Measurements from ENCODE around the gene SPEF2. TPM values are rescaled to one million over a fixed set of nuclear protein-coding genes. Genes with fewer than 3 reads are reported as not detected.

Gene SPEF2
- total RNA-seq, 1 experiment from 2014 or later = 8.0 TPM

GRCh38 chr5:35717718-35718117 lies 100.1 kb downstream of the SPEF2 start:
- no peak for TF ChIP-seq CTCF (IDR thresholded peaks at IDR 0.05; ENCODE audit: unreplicated experiment)

GRCh38 chr5:35735718-35736117 lies 118.1 kb downstream of the SPEF2 start:
- CTCF ChIA-PET = no interaction called here
- TF ChIP-seq CTCF (IDR thresholded peaks at IDR 0.05; ENCODE audit: unreplicated experiment) = no peak
- BruUV-seq (replicated peaks) = no TSS peak
- H3K4me1 Mint-ChIP-seq (ENCODE audit: low read depth, unreplicated experiment) = no peaks in the 10 kb centered on the region
- intact Hi-C loops (cut with micrococcal nuclease; ENCODE audit: unreplicated experiment) = no loop called here
- H3K36me3 Mint-ChIP-seq (ENCODE audit: insufficient read depth, unreplicated experiment) = no peaks in the 10 kb centered on the region
- H3K27me3 Mint-ChIP-seq (ENCODE audit: unreplicated experiment) = no peaks in the 10 kb centered on the region
- H3K9me3 Mint-ChIP-seq (ENCODE audit: low read depth, unreplicated experiment) = no peaks in the 10 kb centered on the region
- DNase-seq = no peak
- H3K27ac Mint-ChIP-seq (ENCODE audit: unreplicated experiment) = no peak overlapping the region
- H3K4me3 Mint-ChIP-seq (ENCODE audit: low read depth, unreplicated experiment) = no peak overlapping the region

More at GRCh38 chr5:35717718-35718117, 100.1 kb downstream of the SPEF2 start:
- no peak for DNase-seq
- CTCF ChIA-PET = no interaction called here
- Mint-ChIP-seq H3K36me3 (ENCODE audit: insufficient read depth, unreplicated experiment) (no peaks in the 10 kb centered on the region), H3K27ac (ENCODE audit: unreplicated experiment) (no peak overlapping the region), H3K9me3 (ENCODE audit: low read depth, unreplicated experiment) (no peaks in the 10 kb centered on the region), H3K27me3 (ENCODE audit: unreplicated experiment) (no peaks in the 10 kb centered on the region), H3K4me1 (ENCODE audit: low read depth, unreplicated experiment) (no peaks in the 10 kb centered on the region), H3K4me3 (ENCODE audit: low read depth, unreplicated experiment) (no peak overlapping the region)
- BruUV-seq (replicated peaks) = no TSS peak
- intact Hi-C loops (cut with micrococcal nuclease; ENCODE audit: unreplicated experiment) = no loop called here

GRCh38 chr5:35736280-35736679 lies 118.6 kb downstream of the SPEF2 start:
- no peaks in the 10 kb centered on the region for H3K36me3 Mint-ChIP-seq (ENCODE audit: insufficient read depth, unreplicated experiment)
- no peaks in the 10 kb centered on the region for H3K4me1 Mint-ChIP-seq (ENCODE audit: low read depth, unreplicated experiment)
- DNase-seq = no peak
- H3K27me3 Mint-ChIP-seq (ENCODE audit: unreplicated experiment) = no peaks in the 10 kb centered on the region
- intact Hi-C loops (cut with micrococcal nuclease; ENCODE audit: unreplicated experiment) = no loop called here
- CTCF ChIA-PET = no interaction called here
- peaks cover 2% of the 10 kb centered on the region for H3K9me3 Mint-ChIP-seq (ENCODE audit: low read depth, unreplicated experiment)
- TF ChIP-seq CTCF (IDR thresholded peaks at IDR 0.05; ENCODE audit: unreplicated experiment) = no peak
- H3K4me3 Mint-ChIP-seq (ENCODE audit: low read depth, unreplicated experiment) = no peak overlapping the region
- H3K27ac Mint-ChIP-seq (ENCODE audit: unreplicated experiment) = no peak overlapping the region
- BruUV-seq (replicated peaks) = no TSS peak

GRCh38 chr5:35741126-35741716 lies 123.6 kb downstream of the SPEF2 start:
- H3K4me3 Mint-ChIP-seq (ENCODE audit: low read depth, unreplicated experiment) = no peak overlapping the region
- intact Hi-C loops (cut with micrococcal nuclease; ENCODE audit: unreplicated experiment) = no loop called here
- no TSS peak for BruUV-seq (replicated peaks)
- H3K27ac Mint-ChIP-seq (ENCODE audit: unreplicated experiment) = no peak overlapping the region
- H3K4me1 Mint-ChIP-seq (ENCODE audit: low read depth, unreplicated experiment) = no peaks in the 10 kb centered on the region
- no peaks in the 10 kb centered on the region for H3K27me3 Mint-ChIP-seq (ENCODE audit: unreplicated experiment)
- H3K9me3 Mint-ChIP-seq (ENCODE audit: low read depth, unreplicated experiment) = peaks cover 4% of the 10 kb centered on the region
- TF ChIP-seq CTCF (IDR thresholded peaks at IDR 0.05; ENCODE audit: unreplicated experiment) = no peak
- DNase-seq = no peak
- no peaks in the 10 kb centered on the region for H3K36me3 Mint-ChIP-seq (ENCODE audit: insufficient read depth, unreplicated experiment)
- CTCF ChIA-PET = no interaction called here

Measured in Calu3 (cell line).